GM12878 (cell line): ENCODE data around the gene HTRA3. TPM values are rescaled to one million over a fixed set of nuclear protein-coding genes. Genes with fewer than 3 reads are reported as not detected.

Experiments used
- ATAC-seq: fragments of 200-7000 bp; cut with Tn5 transposase; 3 replicates; pipeline ENCODE4 v1.9.1; 2020; ENCODE audit warnings: mild to moderate bottlenecking, moderate library complexity
- BruUV-seq: library from RNA; stranded (reverse); fragments of 400-500 nt; replicated peaks from 2 replicates; lab custom pipeline; 2021; lab: Mats Ljungman, UMichigan
- CTCF ChIA-PET: fragments of 300-600 bp; sonication (Branson Sonifier 250); formaldehyde crosslinking; extraction: SDS; loops from one replicate; lab custom pipeline; 2021; ENCODE audit warnings: inconsistent platforms; lab: Yijun Ruan, JAX
- POLR2A ChIA-PET: fragments of 350-600 bp; formaldehyde crosslinking; extraction: SDS; loops from one replicate; lab custom pipeline; 2021; ENCODE audit warnings: inconsistent platforms; lab: Charles Lee
- RAD21 ChIA-PET: fragments of 300-600 bp; sonication (Branson Sonifier 250); formaldehyde crosslinking; loops from one replicate; lab custom pipeline; 2023; ENCODE audit warnings: antibody characterized with exemption; ENCODE audit not compliant: unreplicated experiment; lab: Charles Lee
- SMC1A ChIA-PET: fragments of 300-600 bp; sonication (Branson Sonifier 250); formaldehyde crosslinking; loops from one replicate; lab custom pipeline; 2023; ENCODE audit not compliant: unreplicated experiment, uncharacterized antibody; lab: Charles Lee
- DNase-seq: peaks from one replicate; pipeline ENCODE4 v3.0.0-alpha.2; 2011; ENCODE audit warnings: low read depth, low spot score
- FAIRE-seq: peaks from 3 replicates; lab custom pipeline; 2011; peaks lifted over from hg19 to GRCh38; lab: Jason Lieb, UNC
- H2AFZ ChIP-seq: 2 replicates; pipeline ENCODE4 v1.6.0; 2011; ENCODE audit warnings: low read depth, low read length, control low read depth; ENCODE audit not compliant: control insufficient read depth
- H3K27ac ChIP-seq: 2 replicates; pipeline ENCODE4 v1.5.1; 2011; ENCODE audit warnings: control low read depth; ENCODE audit not compliant: control insufficient read depth, insufficient read depth
- H3K27me3 ChIP-seq, 2 experiments: replicated peaks in 1 of 2; 2 replicates each; pipeline versions ENCODE4 v1.6.0 to v1.6.1; 2011; ENCODE audit warnings: low read length in 1 of 2; ENCODE audit not compliant: control insufficient read depth in 2 of 2, insufficient read depth in 2 of 2
- H3K36me3 ChIP-seq, 2 experiments: 2 replicates each; pipeline ENCODE4 v1.5.1; 2011; ENCODE audit warnings: low read length in 1 of 2; ENCODE audit not compliant: control insufficient read depth in 2 of 2, insufficient read depth in 2 of 2
- H3K4me1 ChIP-seq: 2 replicates; pipeline ENCODE4 v1.6.1; 2011; ENCODE audit warnings: mild to moderate bottlenecking, low read length, moderate library complexity, mixed read lengths; ENCODE audit not compliant: control insufficient read depth, insufficient read depth
- H3K4me2 ChIP-seq: 2 replicates; pipeline ENCODE4 v1.6.0; 2011; ENCODE audit warnings: control low read depth; ENCODE audit not compliant: control insufficient read depth, insufficient read depth
- H3K4me3 ChIP-seq: fragments of 200-600 bp; sonication (generic); 2 replicates; pipeline ENCODE4 v1.5.1; 2016
- H3K79me2 ChIP-seq: 2 replicates; pipeline ENCODE4 v1.6.0; 2011; ENCODE audit warnings: low read length; ENCODE audit not compliant: control insufficient read depth, insufficient read depth
- H3K9ac ChIP-seq: 2 replicates; pipeline ENCODE4 v1.8.0; 2011; ENCODE audit warnings: low read length, control low read depth, mixed read lengths; ENCODE audit not compliant: control insufficient read depth, insufficient read depth
- H3K9me3 ChIP-seq: replicated peaks from 3 replicates; pipeline ENCODE4 v1.5.1; 2011; ENCODE audit warnings: mild to moderate bottlenecking, low read length; ENCODE audit not compliant: control insufficient read depth, insufficient read depth
- H4K20me1 ChIP-seq: 2 replicates; pipeline ENCODE4 v1.6.0; 2011; ENCODE audit not compliant: control insufficient read depth, insufficient read depth
- BHLHE40 ChIP-seq, 2 experiments: fragments of 450-650 bp in 1 of 2; IDR thresholded peaks; 2 replicates each; pipeline ENCODE4 v1.6.1; 2011 to 2017; ENCODE audit warnings: low read depth in 2 of 2, borderline replicate concordance in 1 of 2, improper control_type of control experiment in 1 of 2, low read length in 1 of 2, mild to moderate bottlenecking in 1 of 2
- DPF2 ChIP-seq: fragments of 450-650 bp; IDR thresholded peaks from 2 replicates; pipeline ENCODE4 v1.6.1; 2017; ENCODE audit warnings: mild to moderate bottlenecking
- E2F8 ChIP-seq: fragments of 450-650 bp; IDR thresholded peaks from 2 replicates; pipeline ENCODE4 v1.6.1; 2018; ENCODE audit warnings: mild to moderate bottlenecking, low read depth, moderate library complexity; ENCODE audit not compliant: partially characterized antibody
- EGR1 ChIP-seq, 2 experiments: IDR thresholded peaks; 1 replicate in 1 of 2; 2 replicates in 1 of 2; pipeline ENCODE4 v1.6.1; 2011 to 2012; ENCODE audit warnings: low read depth in 2 of 2, low read length in 2 of 2, borderline replicate concordance in 1 of 2, mild to moderate bottlenecking in 1 of 2, moderate library complexity in 1 of 2
- EZH2 ChIP-seq: IDR thresholded peaks from 2 replicates; pipeline ENCODE4 v1.6.1; 2012; ENCODE audit warnings: low read depth, mild to moderate bottlenecking, control low read depth, inconsistent platforms, low read length, borderline replicate concordance; ENCODE audit not compliant: control insufficient read depth
- GABPA ChIP-seq: IDR thresholded peaks from 2 replicates; pipeline ENCODE4 v1.6.1; 2014; ENCODE audit warnings: antibody characterized with exemption, low read depth, mild to moderate bottlenecking, inconsistent platforms
- IRF3 ChIP-seq: fragments of 450-650 bp; IDR thresholded peaks from 2 replicates; pipeline ENCODE4 v1.6.1; 2014; ENCODE audit warnings: mild to moderate bottlenecking
- RBBP5 ChIP-seq: fragments of 200-600 bp; sonication (generic); conservative IDR thresholded peaks from 2 replicates; pipeline ENCODE4 v1.6.1; 2016
- ZBTB40 ChIP-seq: fragments of 450-650 bp; IDR thresholded peaks from 2 replicates; pipeline ENCODE4 v1.6.1; 2016; ENCODE audit warnings: mild to moderate bottlenecking, moderate library complexity, borderline replicate concordance
- WGBS: methylation state at CpG from one replicate; pipeline ENCODE4 v1.1.6; 2016; ENCODE audit warnings: low lambda C conversion rate; ENCODE audit not compliant: insufficient replicate concordance, insufficient coverage; ENCODE audit errors: missing lambda C conversion rate; 5-methylcytosine and 5-hydroxymethylcytosine counted together
- in situ Hi-C: fragments of 300-500 bp; cut with MboI; formaldehyde crosslinking; loops from 9 replicates; pipeline ENCODE4 v1.14.3; 2018; ENCODE audit warnings: mixed read lengths
- intact Hi-C: fragments of 100-400 bp; cut with micrococcal nuclease; formaldehyde crosslinking; loops from one replicate; pipeline ENCODE4 v1.14.2; 2022; ENCODE audit not compliant: unreplicated experiment
- polyA plus RNA-seq, 11 experiments: library from polyadenylated mRNA; depleted of rRNA in 4 of 11; unstranded in 6 of 11; stranded (reverse) in 5 of 11; fragments of >200 nt; fragmentation: Nextera tagmentation in 4 of 11; fragmentation: Illumina TruSeq in 1 of 11; extraction: Ambion mirVana in 4 of 11; extraction: Trizol in 1 of 11; gene quantifications; 1 replicate in 1 of 11; 2 replicates in 10 of 11; pipeline versions ENCODE4 v1.2.1 to v1.2.3, GENCODE V29; 2011 to 2016; ENCODE audit warnings: inconsistent platforms in 2 of 11, missing spikeins in 2 of 11, low read depth in 1 of 11
- total RNA-seq, 4 experiments: library from RNA; depleted of rRNA in 3 of 4; stranded (reverse); fragments of >200 nt in 3 of 4; fragmentation: Illumina TruSeq in 1 of 4; extraction: Trizol in 1 of 4; gene quantifications; 2 replicates each; pipeline versions ENCODE4 v1.2.1 to v1.2.3, GENCODE V29; 2013 to 2021
- TF ChIP-seq, protein P1 (sequence below): fragments of 450-650 bp; IDR thresholded peaks from 2 replicates; pipeline ENCODE4 v1.6.1; 2016; ENCODE audit warnings: mild to moderate bottlenecking

The HTRA3 gene
- total and polyA plus RNA-seq, 10 of the 15 experiments (the other 5 are each of a cell fraction or from before 2014, with no cell fraction given) = 0.04 to 1.2 (median 0.08) TPM; not detected in 7

DNA sequence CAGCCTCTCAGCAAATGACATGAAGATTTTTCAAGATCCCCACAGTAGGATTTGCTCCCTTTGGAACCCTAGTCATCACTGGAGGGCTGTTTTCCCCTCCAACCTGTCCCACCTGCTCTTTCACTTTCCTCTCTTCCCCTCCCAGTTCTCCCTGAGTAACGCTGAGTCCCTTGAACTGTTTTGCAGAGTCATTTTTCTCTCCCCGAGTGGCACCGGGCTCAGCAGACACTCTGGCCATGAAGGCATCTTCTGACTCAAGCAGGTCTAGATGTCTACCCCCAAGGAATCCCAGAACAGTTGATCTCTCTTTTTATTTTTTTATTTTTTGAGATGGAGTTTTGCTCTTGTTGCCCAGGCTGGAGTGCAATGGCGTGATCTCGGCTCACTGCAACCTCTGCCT, 52.2 kb downstream of the HTRA3 start:
- Histone ChIP-seq H3K27me3 (peaks cover 0 to 1% of the 10 kb centered on the region in 2 experiments; a peak in 2 of 4 replicates), H4K20me1 (no peaks in the 10 kb centered on the region), H3K4me2 (no peak overlapping the region)
- POLR2A ChIA-PET = no interaction called here
- intact Hi-C loops = loop anchor here (10.0 kb wide), 1 partner anchor 83 kb away; no protein-coding TSS in a partner anchor
- no TSS peak for BruUV-seq
- DNase-seq = no peak
- RAD21 ChIA-PET = no interaction called here
- TF ChIP-seq EZH2 (no peak), E2F8 (no peak), GABPA (no peak), EGR1 (IDR thresholded peaks at IDR 0.05; ENCODE audit: borderline replicate concordance in 1 of 2, low read depth in 2 of 2, low read length in 2 of 2) (no peak), ZBTB40 (no peak), DPF2 (no peak), IRF3 (no peak), BHLHE40 (IDR thresholded peaks at IDR 0.05; ENCODE audit: borderline replicate concordance in 1 of 2, low read depth in 2 of 2, low read length in 1 of 2) (no peak), RBBP5 (no peak)
- TF ChIP-seq, protein P1, sequence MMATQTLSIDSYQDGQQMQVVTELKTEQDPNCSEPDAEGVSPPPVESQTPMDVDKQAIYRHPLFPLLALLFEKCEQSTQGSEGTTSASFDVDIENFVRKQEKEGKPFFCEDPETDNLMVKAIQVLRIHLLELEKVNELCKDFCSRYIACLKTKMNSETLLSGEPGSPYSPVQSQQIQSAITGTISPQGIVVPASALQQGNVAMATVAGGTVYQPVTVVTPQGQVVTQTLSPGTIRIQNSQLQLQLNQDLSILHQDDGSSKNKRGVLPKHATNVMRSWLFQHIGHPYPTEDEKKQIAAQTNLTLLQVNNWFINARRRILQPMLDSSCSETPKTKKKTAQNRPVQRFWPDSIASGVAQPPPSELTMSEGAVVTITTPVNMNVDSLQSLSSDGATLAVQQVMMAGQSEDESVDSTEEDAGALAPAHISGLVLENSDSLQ = no peak
- TF ChIP-seq, all 136 proteins: peak for 0
- no peaks in the 10 kb centered on the region for H3K4me1 ChIP-seq
- no peaks in the 10 kb centered on the region for H3K36me3 ChIP-seq
- 22% methylated on average over 5 of the region's 5 CpGs for WGBS
- ChIA-PET SMC1A (no interaction called here), CTCF (no interaction called here)
- in situ Hi-C loops = no loop called here
- FAIRE-seq (no peak), ATAC-seq (no peak)
- no peaks in the 10 kb centered on the region for H3K9me3 ChIP-seq
- no peaks in the 10 kb centered on the region for H3K79me2 ChIP-seq
- no peak overlapping the region for H3K4me3 ChIP-seq
- no peak overlapping the region for H3K9ac ChIP-seq
- no peak overlapping the region for H3K27ac ChIP-seq
- H2AFZ ChIP-seq = no peak overlapping the region
